Osteocyte (in vitro differentiated cells): ENCODE results near the gene FUBP3. TPM values are rescaled to one million over a fixed set of nuclear protein-coding genes. Genes with fewer than 3 reads are reported as not detected.

Source experiments
- DNase-seq: peaks from one replicate; pipeline ENCODE4 v3.0.0; 2021; ENCODE audit warnings: mixed read lengths; ENCODE audit not compliant: unreplicated experiment; ENCODE audit errors: extremely low spot score
- H3K27ac Mint-ChIP-seq: one replicate; pipeline ENCODE4 v1.8.0; 2021; ENCODE audit warnings: mild to moderate bottlenecking, mixed read lengths; ENCODE audit not compliant: unreplicated experiment
- H3K27me3 Mint-ChIP-seq: one replicate; pipeline ENCODE4 v1.8.0; 2021; ENCODE audit warnings: mixed read lengths; ENCODE audit not compliant: unreplicated experiment
- H3K36me3 Mint-ChIP-seq: one replicate; pipeline ENCODE4 v1.8.0; 2021; ENCODE audit warnings: mixed read lengths; ENCODE audit not compliant: unreplicated experiment
- H3K4me1 Mint-ChIP-seq: one replicate; pipeline ENCODE4 v1.8.0; 2021; ENCODE audit warnings: mixed read lengths; ENCODE audit not compliant: unreplicated experiment
- H3K4me3 Mint-ChIP-seq: one replicate; pipeline ENCODE4 v1.8.0; 2021; ENCODE audit warnings: mild to moderate bottlenecking, moderate library complexity, mixed read lengths; ENCODE audit not compliant: unreplicated experiment
- H3K9me3 Mint-ChIP-seq: one replicate; pipeline ENCODE4 v1.8.0; 2021; ENCODE audit warnings: mixed read lengths; ENCODE audit not compliant: unreplicated experiment
- total RNA-seq: library from RNA; stranded (reverse); gene quantifications from 2 replicates; pipeline ENCODE4 v1.2.1, GENCODE V29; 2021
- TF ChIP-seq, protein P1 (sequence below): fragments of 200-600 bp; sonication (generic); IDR thresholded peaks from 2 replicates; pipeline ENCODE4 v1.5.0; 2021; ENCODE audit warnings: antibody characterized with exemption, mild to moderate bottlenecking, moderate library complexity

Gene FUBP3
- total RNA-seq, 1 donor from 2014 or later = 72.7 TPM

- TF ChIP-seq, protein P1, sequence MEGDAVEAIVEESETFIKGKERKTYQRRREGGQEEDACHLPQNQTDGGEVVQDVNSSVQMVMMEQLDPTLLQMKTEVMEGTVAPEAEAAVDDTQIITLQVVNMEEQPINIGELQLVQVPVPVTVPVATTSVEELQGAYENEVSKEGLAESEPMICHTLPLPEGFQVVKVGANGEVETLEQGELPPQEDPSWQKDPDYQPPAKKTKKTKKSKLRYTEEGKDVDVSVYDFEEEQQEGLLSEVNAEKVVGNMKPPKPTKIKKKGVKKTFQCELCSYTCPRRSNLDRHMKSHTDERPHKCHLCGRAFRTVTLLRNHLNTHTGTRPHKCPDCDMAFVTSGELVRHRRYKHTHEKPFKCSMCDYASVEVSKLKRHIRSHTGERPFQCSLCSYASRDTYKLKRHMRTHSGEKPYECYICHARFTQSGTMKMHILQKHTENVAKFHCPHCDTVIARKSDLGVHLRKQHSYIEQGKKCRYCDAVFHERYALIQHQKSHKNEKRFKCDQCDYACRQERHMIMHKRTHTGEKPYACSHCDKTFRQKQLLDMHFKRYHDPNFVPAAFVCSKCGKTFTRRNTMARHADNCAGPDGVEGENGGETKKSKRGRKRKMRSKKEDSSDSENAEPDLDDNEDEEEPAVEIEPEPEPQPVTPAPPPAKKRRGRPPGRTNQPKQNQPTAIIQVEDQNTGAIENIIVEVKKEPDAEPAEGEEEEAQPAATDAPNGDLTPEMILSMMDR = no peak
- no peak for DNase-seq
- Mint-ChIP-seq H3K36me3 (peaks cover 31% of the 10 kb centered on the region), H3K4me3 (no peak overlapping the region), H3K9me3 (no peaks in the 10 kb centered on the region), H3K27me3 (no peaks in the 10 kb centered on the region), H3K4me1 (no peaks in the 10 kb centered on the region), H3K27ac (no peak overlapping the region)
These were observed 29.3 kb downstream of the FUBP3 start for GRCh38 chr9:130608554-130609134.

GRCh38 chr9:130609163-130609562 lies 29.8 kb downstream of the FUBP3 start:
- no peak overlapping the region for H3K4me3 Mint-ChIP-seq
- no peaks in the 10 kb centered on the region for H3K27me3 Mint-ChIP-seq
- no peak overlapping the region for H3K27ac Mint-ChIP-seq
- no peak for DNase-seq
- H3K9me3 Mint-ChIP-seq = no peaks in the 10 kb centered on the region
- TF ChIP-seq, protein P1 = no peak
- H3K4me1 Mint-ChIP-seq = no peaks in the 10 kb centered on the region
- H3K36me3 Mint-ChIP-seq = peaks cover 28% of the 10 kb centered on the region

GRCh38 chr9:130610862-130611707 lies 31.7 kb downstream of the FUBP3 start:
- Mint-ChIP-seq H3K27me3 (no peaks in the 10 kb centered on the region), H3K9me3 (no peaks in the 10 kb centered on the region), H3K4me3 (no peak overlapping the region), H3K4me1 (no peaks in the 10 kb centered on the region), H3K27ac (no peak overlapping the region), H3K36me3 (peaks cover 39% of the 10 kb centered on the region)
- no peak for DNase-seq
- TF ChIP-seq, protein P1 = no peak

DNA sequence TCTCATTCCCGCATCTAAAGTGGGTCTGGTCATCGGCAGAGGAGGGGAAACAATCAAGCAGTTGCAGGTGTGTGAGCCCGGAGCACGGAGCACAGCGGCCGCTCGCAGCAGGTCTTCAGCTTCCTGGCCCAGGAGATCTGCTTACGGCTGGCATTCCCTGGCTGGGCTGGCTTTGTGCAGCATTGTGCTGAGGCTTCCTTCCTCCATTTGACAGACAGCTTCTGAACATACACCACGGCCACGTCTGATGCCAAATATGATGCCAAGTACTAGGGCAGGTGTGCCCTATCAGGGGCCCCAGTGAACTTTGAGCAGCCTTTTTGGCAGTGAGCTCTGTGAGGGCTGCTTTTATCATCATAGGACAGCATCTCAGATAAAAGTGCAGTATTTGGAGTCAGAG lies 37.1 kb downstream of the FUBP3 start:
- TF ChIP-seq, protein P1 = no peak
- Mint-ChIP-seq H3K27ac (no peak overlapping the region), H3K36me3 (peaks cover 61% of the 10 kb centered on the region), H3K9me3 (no peaks in the 10 kb centered on the region), H3K27me3 (no peaks in the 10 kb centered on the region), H3K4me3 (no peak overlapping the region), H3K4me1 (no peaks in the 10 kb centered on the region)
- no peak for DNase-seq

GRCh38 chr9:130623466-130623865 lies 44.1 kb downstream of the FUBP3 start:
- H3K4me1 Mint-ChIP-seq = no peaks in the 10 kb centered on the region
- no peak overlapping the region for H3K27ac Mint-ChIP-seq
- H3K4me3 Mint-ChIP-seq = no peak overlapping the region
- H3K9me3 Mint-ChIP-seq = no peaks in the 10 kb centered on the region
- TF ChIP-seq, protein P1 = no peak
- H3K27me3 Mint-ChIP-seq = no peaks in the 10 kb centered on the region
- peaks cover 55% of the 10 kb centered on the region for H3K36me3 Mint-ChIP-seq
- DNase-seq = no peak
